ENCODE data around the gene ADM2.

The ADM2 gene

DNA sequence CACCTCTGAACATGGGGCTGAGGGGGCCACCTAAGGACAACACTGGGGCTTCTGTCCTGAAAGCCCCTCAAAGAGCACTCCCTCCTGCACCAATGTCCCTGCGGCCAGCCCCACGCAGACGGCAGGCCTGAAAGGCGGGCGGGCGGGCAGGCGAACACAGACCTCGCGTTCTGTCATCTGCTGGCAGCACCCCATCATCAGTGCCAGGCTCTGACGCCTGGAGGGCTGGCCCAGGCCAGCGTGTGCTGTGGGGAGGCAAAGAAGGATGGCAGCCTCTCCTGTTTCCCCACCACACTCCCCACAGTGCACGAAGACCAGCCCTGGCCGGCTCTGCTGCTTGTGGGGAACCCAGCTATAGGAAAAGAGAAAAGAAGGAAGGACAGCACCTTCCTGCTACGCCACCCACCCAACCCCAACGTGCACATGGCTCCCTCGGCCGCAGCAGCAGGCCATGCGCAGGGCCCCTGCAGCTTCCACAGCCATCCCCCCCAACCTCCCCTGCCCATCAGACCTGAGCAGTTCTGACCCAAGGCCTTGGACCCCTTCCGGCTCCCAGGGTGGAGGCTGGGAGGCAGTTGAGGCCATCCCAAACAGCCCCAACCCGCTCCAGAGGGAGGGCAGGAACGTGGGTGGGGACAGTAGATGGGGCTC lies 10.0 kb upstream of the ADM2 start:
- ChIA-PET CTCF (interaction anchor here (1.6 to 2.0 kb wide), 2 partner anchors 27 to 54 kb away, joined by 11 to 12 read pairs; partner anchors contain the start of gene SCO2), POLR2A (interaction anchor here (1.2 to 2.5 kb wide), 2 partner anchors 54 kb away, joined by 6 read pairs; partner anchors contain the start of gene SCO2)
- no peak for TF ChIP-seq LEF1 (IDR thresholded peaks at IDR 0.05; ENCODE audit: borderline replicate concordance)
- no peak for TF ChIP-seq ZNF384 (IDR thresholded peaks at IDR 0.05)
- no peak for TF ChIP-seq TARDBP (IDR thresholded peaks at IDR 0.05)
- TF ChIP-seq NFRKB (IDR thresholded peaks at IDR 0.05): no peak
- TF ChIP-seq FOXK2 (IDR thresholded peaks at IDR 0.05): no peak
- no peak for TF ChIP-seq ELF4 (IDR thresholded peaks at IDR 0.05)
- TF ChIP-seq SP1 (IDR thresholded peaks at IDR 0.05): no peak
- TF ChIP-seq BHLHE40 (IDR thresholded peaks at IDR 0.05; ENCODE audit: borderline replicate concordance): no peak
- TF ChIP-seq ARNT (IDR thresholded peaks at IDR 0.05): no peak
- TF ChIP-seq CTBP1 (IDR thresholded peaks at IDR 0.05; ENCODE audit: borderline replicate concordance): no peak
- TF ChIP-seq FOXM1 (IDR thresholded peaks at IDR 0.05; ENCODE audit: borderline replicate concordance): no peak
- TF ChIP-seq, protein P1, sequence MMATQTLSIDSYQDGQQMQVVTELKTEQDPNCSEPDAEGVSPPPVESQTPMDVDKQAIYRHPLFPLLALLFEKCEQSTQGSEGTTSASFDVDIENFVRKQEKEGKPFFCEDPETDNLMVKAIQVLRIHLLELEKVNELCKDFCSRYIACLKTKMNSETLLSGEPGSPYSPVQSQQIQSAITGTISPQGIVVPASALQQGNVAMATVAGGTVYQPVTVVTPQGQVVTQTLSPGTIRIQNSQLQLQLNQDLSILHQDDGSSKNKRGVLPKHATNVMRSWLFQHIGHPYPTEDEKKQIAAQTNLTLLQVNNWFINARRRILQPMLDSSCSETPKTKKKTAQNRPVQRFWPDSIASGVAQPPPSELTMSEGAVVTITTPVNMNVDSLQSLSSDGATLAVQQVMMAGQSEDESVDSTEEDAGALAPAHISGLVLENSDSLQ (IDR thresholded peaks at IDR 0.05): no peak
- DNase-seq (ENCODE audit: extremely low spot score): no peak

DNA sequence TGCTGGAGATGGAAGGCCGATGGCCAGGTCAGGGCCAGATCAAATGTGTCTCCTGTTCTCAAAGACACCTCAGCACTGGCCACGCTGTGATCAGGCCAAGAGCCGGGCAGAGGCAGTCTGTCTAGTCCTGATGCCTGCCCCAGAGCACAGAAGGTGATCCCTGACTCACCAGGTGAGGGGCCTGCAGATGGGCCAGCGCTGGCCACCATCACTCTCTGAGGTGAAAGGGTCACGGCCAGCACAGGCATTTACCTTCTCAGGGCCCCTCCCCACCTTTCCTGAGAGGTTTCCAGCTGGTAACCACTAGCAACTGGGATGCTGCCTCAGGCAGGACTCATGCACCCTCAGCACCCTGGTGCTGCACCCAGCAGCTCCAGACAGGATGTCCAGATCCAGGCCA lies 9.4 kb upstream of the ADM2 start:
- DNase-seq (ENCODE audit: extremely low spot score): no peak
- ChIA-PET CTCF (interaction anchor here (1.6 to 2.0 kb wide), 2 partner anchors 26 to 54 kb away, joined by 11 to 12 read pairs; partner anchors contain the start of gene SCO2), POLR2A (interaction anchor here (2.5 kb wide), 1 partner anchor 54 kb away, joined by 6 read pairs; the partner anchor contains the start of gene SCO2)
- TF ChIP-seq CTBP1 (IDR thresholded peaks at IDR 0.05; ENCODE audit: borderline replicate concordance) (no peak), ARNT (IDR thresholded peaks at IDR 0.05) (no peak), SP1 (IDR thresholded peaks at IDR 0.05) (no peak), FOXM1 (IDR thresholded peaks at IDR 0.05; ENCODE audit: borderline replicate concordance) (no peak), NFRKB (IDR thresholded peaks at IDR 0.05) (no peak), ZNF384 (IDR thresholded peaks at IDR 0.05) (no peak), HDGF (IDR thresholded peaks at IDR 0.05; ENCODE audit: borderline replicate concordance) (no peak), SUZ12 (IDR thresholded peaks at IDR 0.05) (no peak)
- TF ChIP-seq, protein P1 (IDR thresholded peaks at IDR 0.05): no peak

DNA sequence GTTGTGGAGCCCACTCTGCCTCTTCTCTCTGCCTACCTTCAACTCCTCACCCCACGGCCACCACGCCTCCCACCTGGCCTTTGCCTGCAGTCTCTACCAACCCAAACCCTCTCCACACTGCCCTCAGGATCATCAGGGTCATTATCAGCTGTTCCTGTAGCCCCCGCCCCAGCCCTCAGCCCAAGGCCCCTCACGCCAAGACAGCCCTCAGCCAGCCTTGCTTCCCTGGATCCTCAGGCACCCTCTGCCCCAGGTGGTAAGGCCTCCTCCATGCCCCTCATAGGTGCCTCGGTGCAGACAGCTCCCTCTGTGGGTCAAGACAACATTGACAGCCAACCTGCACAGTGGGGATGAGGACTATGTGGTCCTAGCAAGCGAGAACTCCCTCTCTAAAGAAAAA lies 8.3 kb upstream of the ADM2 start:
- ChIA-PET CTCF (interaction anchor here (1.5 to 1.9 kb wide), 3 partner anchors 25 to 53 kb away, joined by 4 to 12 read pairs (median 6); partner anchors contain the start of gene SCO2), POLR2A (interaction anchor here (0.8 to 2.5 kb wide), 7 partner anchors 11 to 53 kb away, joined by 3 to 12 read pairs (median 4); partner anchors contain the start of genes LMF2, NCAPH2 and SCO2)
- DNase-seq (ENCODE audit: extremely low spot score): peak; percentile 68
- TF ChIP-seq CTBP1 (IDR thresholded peaks at IDR 0.05; ENCODE audit: borderline replicate concordance): no peak
- TF ChIP-seq, protein P1 (IDR thresholded peaks at IDR 0.05): no peak
- TF ChIP-seq FOXK2 (IDR thresholded peaks at IDR 0.05): no peak

DNA sequence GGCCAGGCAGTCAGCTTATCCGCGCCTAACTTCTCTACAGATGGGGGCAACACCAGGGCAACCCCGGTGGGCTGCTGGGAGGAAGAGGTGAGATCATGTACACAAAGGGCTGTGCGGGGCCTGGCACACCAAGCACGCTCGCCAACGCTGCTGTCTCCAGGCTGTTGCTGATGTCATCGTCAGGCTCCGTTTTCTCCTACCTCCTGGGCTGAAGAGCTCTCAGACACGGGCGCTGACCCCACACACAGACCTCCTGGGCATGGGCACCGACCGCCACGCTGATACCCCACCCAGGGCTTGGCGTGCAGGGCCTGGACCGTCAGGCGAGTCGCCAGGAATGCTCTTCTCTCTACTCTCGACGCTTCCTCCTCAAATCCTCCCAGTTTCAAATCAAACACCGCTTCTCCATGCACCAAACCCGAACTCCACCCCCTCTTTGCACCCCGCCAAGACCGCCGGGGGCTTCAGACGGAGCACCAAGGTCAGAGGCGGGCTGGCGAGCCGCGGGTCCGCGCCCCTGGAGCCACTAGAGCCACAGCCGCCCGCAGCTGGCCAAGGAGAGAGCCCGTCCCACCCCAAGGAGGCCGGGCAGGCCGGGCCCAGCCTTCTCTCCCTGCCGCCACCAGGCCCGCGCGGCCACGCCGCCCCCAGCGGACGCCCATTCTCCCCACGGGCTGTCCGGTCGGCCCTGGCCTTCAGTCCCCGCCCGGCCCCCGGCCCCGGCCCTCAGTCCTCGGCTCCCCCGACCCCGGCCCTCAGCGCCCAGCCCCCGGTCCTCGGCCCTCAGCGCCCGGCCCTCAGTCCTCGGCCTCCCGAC lies 7.3 kb upstream of the ADM2 start:
- peak; percentile 46 for DNase-seq (ENCODE audit: extremely low spot score)

DNA sequence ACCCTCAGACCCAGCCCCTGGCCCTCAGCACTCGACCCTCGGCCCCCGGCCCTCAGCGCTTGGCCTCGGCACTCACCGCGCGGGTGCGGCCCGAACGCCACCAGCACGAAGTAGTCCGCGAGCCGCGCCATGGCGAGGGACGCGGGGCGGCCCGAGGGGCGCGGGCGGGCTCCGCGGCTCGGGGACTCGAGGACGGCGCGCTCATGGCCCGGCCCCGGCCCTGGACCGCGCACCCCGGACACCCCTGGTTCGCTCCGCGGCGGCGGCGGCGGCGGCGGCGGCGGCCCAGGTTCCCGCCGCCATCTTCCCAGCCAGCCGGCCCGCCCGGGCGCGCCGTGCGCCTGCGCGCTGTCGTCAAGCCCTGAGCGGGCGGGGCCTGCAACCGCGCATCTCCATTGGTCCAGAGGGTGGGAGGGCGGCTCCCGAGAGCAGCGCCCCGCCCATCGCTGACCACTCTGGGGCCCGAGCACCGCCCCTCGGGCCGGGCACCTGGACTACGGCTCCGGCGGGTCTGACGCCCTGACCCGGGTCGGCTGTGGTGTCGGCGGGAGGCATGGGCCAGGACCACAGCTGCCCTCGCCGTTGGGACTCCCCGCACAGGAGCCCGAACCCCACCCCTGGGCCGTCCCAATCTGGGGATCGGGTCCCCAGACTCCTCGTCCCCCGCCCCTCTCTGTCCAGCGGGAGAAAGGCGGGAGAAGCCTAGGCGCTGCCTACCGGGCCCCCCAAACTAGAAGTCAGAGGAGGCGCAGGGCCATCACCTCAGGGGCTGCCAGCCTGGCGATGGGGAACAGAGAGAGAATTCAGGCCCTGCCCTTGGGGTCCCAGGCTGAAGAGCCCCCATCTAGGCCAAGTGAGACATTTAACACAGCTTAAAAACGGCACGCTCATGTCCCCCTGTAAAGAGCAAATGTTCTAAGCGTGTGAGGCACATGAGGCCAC lies 6.4 kb upstream of the ADM2 start, which contains the start of gene SBF1:
Gene SBF1 (minus strand): TSS at position 326 of the 942 bp plus-strand sequence. CDS start 195 bp downstream, at position 131.
- DNase-seq (ENCODE audit: extremely low spot score): peak; percentile 100
- POLR2A ChIA-PET: interaction anchor here (1.0 to 1.3 kb wide), 3 partner anchors 9 to 51 kb away, joined by 4 to 5 read pairs (median 5); partner anchors contain the start of gene SCO2
- CTCF ChIA-PET: interaction anchor here (0.6 to 1.9 kb wide), 3 partner anchors 51 to 359 kb away, joined by 3 to 6 read pairs (median 4); partner anchors contain the start of gene SCO2
- no peak; the same call in 1 of the 2 replicates for TF ChIP-seq L3MBTL2 (conservative IDR thresholded peaks at IDR 0.05)
- TF ChIP-seq LEF1 (IDR thresholded peaks at IDR 0.05; ENCODE audit: borderline replicate concordance): no peak
- 0 out of 2 replicates have a peak, but pooled peaks have one; percentile 11 for TF ChIP-seq ARNT (IDR thresholded peaks at IDR 0.05)

More for the DNA sequence above, 7.3 kb upstream of the ADM2 start:
- TF ChIP-seq NFRKB (IDR thresholded peaks at IDR 0.05): no peak
- no peak for TF ChIP-seq TARDBP (IDR thresholded peaks at IDR 0.05)
- TF ChIP-seq, protein P1 (IDR thresholded peaks at IDR 0.05): no peak
- ChIA-PET CTCF (interaction anchor here (0.9 to 1.9 kb wide), 3 partner anchors 35 to 147 kb away, joined by 3 to 6 read pairs (median 4); partner anchors contain the start of gene SCO2), POLR2A (interaction anchor here (1.0 to 2.5 kb wide), 6 partner anchors 10 to 52 kb away, joined by 3 to 12 read pairs (median 4); partner anchors contain the start of genes LMF2, NCAPH2 and SCO2)

All from HEK293T (cell line).